Stomach (tissue), 4 donors: Measurements from ENCODE around the gene TNRC18.

Experiments
- EP300 ChIP-seq: sonication (generic); formaldehyde crosslinking; IDR thresholded peaks from one replicate; pipeline ENCODE4 v1.6.1; 2017; ENCODE audit warnings: antibody characterized with exemption
- POLR2A ChIP-seq, 4 donors: fragments of 450-650 bp; IDR thresholded peaks; one replicate each; pipeline ENCODE4 v1.6.1; 2016; ENCODE audit warnings: antibody characterized with exemption in 4 of 4, control low read depth in 2 of 4, mild to moderate bottlenecking in 1 of 4, moderate library complexity in 1 of 4
- POLR2AphosphoS5 ChIP-seq, 3 donors: sonication (generic); formaldehyde crosslinking; IDR thresholded peaks; one replicate each; pipeline ENCODE4 v1.6.1; 2016; ENCODE audit warnings: antibody characterized with exemption in 3 of 3
- TF ChIP-seq, protein P1 (sequence below), 7 experiments: fragments of 450-650 bp in 4 of 7; fragments of 200-600 bp in 3 of 7; sonication (generic) in 3 of 7; IDR thresholded peaks; one replicate each; pipeline ENCODE4 v1.5.1; 2016 to 2019; ENCODE audit warnings: antibody characterized with exemption in 7 of 7, control low read depth in 2 of 7, mild to moderate bottlenecking in 1 of 7

DNA sequence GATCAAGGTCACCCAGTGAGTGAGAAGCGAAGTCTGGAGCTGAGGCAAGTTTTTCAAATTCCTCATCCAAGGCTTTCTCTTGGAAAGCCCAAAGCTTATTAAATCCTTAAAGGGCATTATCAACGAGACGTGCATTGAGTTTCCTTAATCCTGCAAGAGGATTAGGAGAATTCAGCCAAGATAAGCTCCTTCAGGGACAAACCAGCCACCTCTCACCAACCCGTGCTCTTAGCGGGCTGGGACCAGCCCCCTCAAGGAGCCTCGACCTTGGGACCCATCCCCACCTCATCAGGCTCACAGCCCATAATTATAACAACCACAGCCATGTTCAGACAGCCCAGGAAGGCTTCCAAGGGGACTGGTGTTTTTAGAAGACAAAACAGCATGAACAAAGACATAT is 152.8 kb downstream of the TNRC18 start:
- TF ChIP-seq, protein P1, sequence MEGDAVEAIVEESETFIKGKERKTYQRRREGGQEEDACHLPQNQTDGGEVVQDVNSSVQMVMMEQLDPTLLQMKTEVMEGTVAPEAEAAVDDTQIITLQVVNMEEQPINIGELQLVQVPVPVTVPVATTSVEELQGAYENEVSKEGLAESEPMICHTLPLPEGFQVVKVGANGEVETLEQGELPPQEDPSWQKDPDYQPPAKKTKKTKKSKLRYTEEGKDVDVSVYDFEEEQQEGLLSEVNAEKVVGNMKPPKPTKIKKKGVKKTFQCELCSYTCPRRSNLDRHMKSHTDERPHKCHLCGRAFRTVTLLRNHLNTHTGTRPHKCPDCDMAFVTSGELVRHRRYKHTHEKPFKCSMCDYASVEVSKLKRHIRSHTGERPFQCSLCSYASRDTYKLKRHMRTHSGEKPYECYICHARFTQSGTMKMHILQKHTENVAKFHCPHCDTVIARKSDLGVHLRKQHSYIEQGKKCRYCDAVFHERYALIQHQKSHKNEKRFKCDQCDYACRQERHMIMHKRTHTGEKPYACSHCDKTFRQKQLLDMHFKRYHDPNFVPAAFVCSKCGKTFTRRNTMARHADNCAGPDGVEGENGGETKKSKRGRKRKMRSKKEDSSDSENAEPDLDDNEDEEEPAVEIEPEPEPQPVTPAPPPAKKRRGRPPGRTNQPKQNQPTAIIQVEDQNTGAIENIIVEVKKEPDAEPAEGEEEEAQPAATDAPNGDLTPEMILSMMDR (IDR thresholded peaks at IDR 0.05): no peak
- no peak for TF ChIP-seq EP300
- TF ChIP-seq POLR2A (IDR thresholded peaks at IDR 0.05): no peak
- no peak for TF ChIP-seq POLR2AphosphoS5 (IDR thresholded peaks at IDR 0.05)
